ENCODE results near the gene PER1. TPM values are rescaled to one million over a fixed set of nuclear protein-coding genes. Genes with fewer than 3 reads are reported as not detected.
A peak's percentile ranks its signal among the peaks of the same experiment; 100 is the strongest.

PER1 gene
- total and polyA plus RNA-seq, 2 of the 13 experiments (the other 11 are each of a cell fraction or from before 2014, with no cell fraction given) = 2.6 to 3.6 TPM

GRCh38 chr17:8138672-8139371 is 13.4 kb downstream of the PER1 start (continued):
- TF ChIP-seq SNAPC4 (CRISPR knock-in tag; IDR thresholded peaks at IDR 0.05) = peak; percentile 89; the same call in 1 of the 2 replicates
- TF ChIP-seq ZSCAN29 (CRISPR knock-in tag; conservative IDR thresholded peaks at IDR 0.05) = peak; percentile 84; the same call in 1 of the 2 replicates
- TF ChIP-seq BATF2 (CRISPR knock-in tag; IDR thresholded peaks at IDR 0.05) = no peak
- peak; percentile 89; the same call in 1 of the 2 replicates for TF ChIP-seq TBX2 (CRISPR knock-in tag; IDR thresholded peaks at IDR 0.05; ENCODE audit: borderline replicate concordance)
- peak; percentile 78 for TF ChIP-seq ZNF574 (CRISPR knock-in tag; IDR thresholded peaks at IDR 0.05)
- TF ChIP-seq STAT5B (CRISPR knock-in tag; IDR thresholded peaks at IDR 0.05) = no peak
- TF ChIP-seq ZNF280D (CRISPR knock-in tag; IDR thresholded peaks at IDR 0.05) = 0 out of 2 replicates have a peak, but pooled peaks have one; percentile 48
- peak; percentile 55; the same call in 1 of the 2 replicates for TF ChIP-seq CSRNP1 (CRISPR knock-in tag; IDR thresholded peaks at IDR 0.05)
- TF ChIP-seq PAXIP1 (CRISPR knock-in tag; conservative IDR thresholded peaks at IDR 0.05) = peak; percentile 49

Measured in HepG2 (cell line).